ENCODE measurements around the gene PKP1. TPM values are rescaled to one million over a fixed set of nuclear protein-coding genes. Genes with fewer than 3 reads are reported as not detected.

The PKP1 gene
- total and polyA plus RNA-seq, 2 donors (not counting 3 experiments of a cell fraction or from before 2014, with no cell fraction given) = 0.01 TPM; not detected in 1

DNA sequence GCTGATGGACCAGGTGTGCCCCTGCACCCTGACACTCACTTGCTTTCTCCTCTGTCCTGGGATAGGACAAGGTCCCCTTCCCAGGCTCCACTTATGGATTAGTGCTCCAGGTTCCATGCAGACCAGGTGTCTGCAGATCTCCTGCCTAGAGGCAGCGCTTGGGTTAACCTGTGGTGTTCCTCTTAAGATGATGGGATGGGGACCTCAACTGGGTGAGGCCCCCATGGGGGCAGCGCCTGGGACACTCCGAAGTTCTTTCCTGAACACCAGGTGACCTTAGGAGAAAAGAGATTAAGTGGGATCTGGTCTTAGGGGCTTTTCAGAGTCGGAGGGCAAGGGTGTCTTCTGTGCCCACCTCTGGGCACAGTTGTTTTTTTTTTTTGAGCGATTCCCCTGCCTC, 72.9 kb downstream of the PKP1 start:
- intact Hi-C loops (cut with micrococcal nuclease) = loop anchor here (1.0 kb wide), 1 partner anchor 28 kb away; no protein-coding TSS in a partner anchor
- H3K4me2 ChIP-seq (ENCODE audit: insufficient read depth, low read length) = no peak overlapping the region
- peaks cover 6% of the 10 kb centered on the region for H3K4me1 ChIP-seq (ENCODE audit: control insufficient read depth, extremely low read depth, insufficient read depth, low read length)
- H3K27ac ChIP-seq (ENCODE audit: insufficient read depth, low read depth, low read length) = no peak overlapping the region
- ChIA-PET POLR2A (no interaction called here), CTCF (no interaction called here)
- H3K9ac ChIP-seq (replicated peaks; ENCODE audit: extremely low read depth, insufficient read depth, low read length) = no peak overlapping the region
- FAIRE-seq (no peak), DNase-seq (ENCODE audit: low read depth, low spot score) (no peak)
- H3K36me3 ChIP-seq (ENCODE audit: control insufficient read depth in 2 of 2, extremely low read depth in 1 of 2, insufficient read depth in 2 of 2, low read length in 2 of 2) = no peaks in the 10 kb centered on the region
- TF ChIP-seq GATA2 (IDR thresholded peaks at IDR 0.05; ENCODE audit: insufficient read depth, insufficient read length, low read depth, low read length) (no peak), POLR2A (IDR thresholded peaks at IDR 0.05; ENCODE audit: low read depth, low read length) (no peak), EZH2 (IDR thresholded peaks at IDR 0.05; ENCODE audit: borderline replicate concordance, low read depth, low read length, severe bottlenecking) (no peak), MAX (IDR thresholded peaks at IDR 0.05; ENCODE audit: insufficient read depth, insufficient read length) (no peak), MYC (IDR thresholded peaks at IDR 0.05; ENCODE audit: low read depth, low read length) (no peak), FOS (IDR thresholded peaks at IDR 0.05; ENCODE audit: borderline replicate concordance, insufficient read depth, low read length) (no peak), JUN (IDR thresholded peaks at IDR 0.05; ENCODE audit: borderline replicate concordance, insufficient read depth, insufficient read length, low read depth) (no peak), CTCF (IDR thresholded peaks at IDR 0.05; ENCODE audit: extremely low read depth in 1 of 2, insufficient read depth in 1 of 2, low read depth in 1 of 2, low read length in 2 of 2) (no peak), POLR2AphosphoS5 (IDR thresholded peaks at IDR 0.05; ENCODE audit: insufficient read depth, low read depth, low read length) (no peak)
- H4K20me1 ChIP-seq (replicated peaks; ENCODE audit: control insufficient read depth, extremely low read depth, insufficient read depth, low read length) = no peaks in the 10 kb centered on the region
- BruUV-seq (replicated peaks) = no TSS peak
- H3K79me2 ChIP-seq (ENCODE audit: control insufficient read depth, insufficient read depth, low read length) = no peaks in the 10 kb centered on the region
- H3K4me3 ChIP-seq (replicated peaks in 1 of 3; ENCODE audit: insufficient read depth in 1 of 3, low read depth in 1 of 3, low read length in 3 of 3) = no peak overlapping the region
- dilution Hi-C loops (cut with MboI; ENCODE audit: extremely low pct_ligation_motif_present, low sequenced_read_pairs) = no loop called here
- H3K9me1 ChIP-seq (replicated peaks; ENCODE audit: control insufficient read depth, extremely low read depth, insufficient read depth, low read length) = no peaks in the 10 kb centered on the region
- no peak overlapping the region for H2AFZ ChIP-seq (ENCODE audit: low read depth, low read length)
- no peaks in the 10 kb centered on the region for H3K9me3 ChIP-seq (replicated peaks; ENCODE audit: control insufficient read depth, insufficient read depth, low read length)
- peaks cover 0 to 4% of the 10 kb centered on the region in 2 experiments for H3K27me3 ChIP-seq (ENCODE audit: control insufficient read depth in 2 of 2, insufficient read depth in 2 of 2, low read length in 2 of 2)
